ENCODE measurements around the gene BBOX1.
"Not testable (repeated sequence)": the region's sequence is repeated elsewhere in the genome, so short reads cannot be mapped to it uniquely, and the experiment has no call there.

Gene BBOX1

GRCh38 chr11:26997378-26997777, 43.2 kb upstream of the BBOX1 start:
- ChIA-PET POLR2A (no interaction called here), CTCF (no interaction called here)
- TF ChIP-seq HDGF (IDR thresholded peaks at IDR 0.05; ENCODE audit: borderline replicate concordance) (no peak), FOXA1 (IDR thresholded peaks at IDR 0.05) (no peak), ELF4 (IDR thresholded peaks at IDR 0.05) (no peak), ARNT (IDR thresholded peaks at IDR 0.05) (no peak), ZNF384 (IDR thresholded peaks at IDR 0.05) (no peak), NFRKB (IDR thresholded peaks at IDR 0.05) (no peak), PKNOX1 (IDR thresholded peaks at IDR 0.05) (no peak), FOXM1 (IDR thresholded peaks at IDR 0.05; ENCODE audit: borderline replicate concordance) (no peak), FOXK2 (IDR thresholded peaks at IDR 0.05) (no peak), SP1 (IDR thresholded peaks at IDR 0.05) (no peak), BHLHE40 (IDR thresholded peaks at IDR 0.05; ENCODE audit: borderline replicate concordance) (no peak)
- no peak for DNase-seq (ENCODE audit: extremely low spot score)

- CTCF ChIA-PET; POLR2A ChIA-PET; DNase-seq (ENCODE audit: extremely low spot score): not testable (repeated sequence)
These were observed 39.4 kb upstream of the BBOX1 start for GRCh38 chr11:27001136-27001730.

GRCh38 chr11:27002431-27002830, 38.2 kb upstream of the BBOX1 start:
- ChIA-PET POLR2A (no interaction called here), CTCF (interaction anchor here (0.6 kb wide), 1 partner anchor 116 kb away, joined by 5 read pairs; no protein-coding TSS in a partner anchor)
- TF ChIP-seq FOXK2 (IDR thresholded peaks at IDR 0.05) (no peak), FOXA1 (IDR thresholded peaks at IDR 0.05) (no peak), TARDBP (IDR thresholded peaks at IDR 0.05) (no peak), ARNT (IDR thresholded peaks at IDR 0.05) (no peak), BHLHE40 (IDR thresholded peaks at IDR 0.05; ENCODE audit: borderline replicate concordance) (no peak), FOXM1 (IDR thresholded peaks at IDR 0.05; ENCODE audit: borderline replicate concordance) (no peak), LEF1 (IDR thresholded peaks at IDR 0.05; ENCODE audit: borderline replicate concordance) (no peak), L3MBTL2 (conservative IDR thresholded peaks at IDR 0.05) (no peak), SUZ12 (IDR thresholded peaks at IDR 0.05) (no peak), NFRKB (IDR thresholded peaks at IDR 0.05) (no peak), SP1 (IDR thresholded peaks at IDR 0.05) (no peak), ZNF384 (IDR thresholded peaks at IDR 0.05) (no peak), ELF4 (IDR thresholded peaks at IDR 0.05) (no peak), PKNOX1 (IDR thresholded peaks at IDR 0.05) (no peak), CTBP1 (IDR thresholded peaks at IDR 0.05; ENCODE audit: borderline replicate concordance) (no peak), HDGF (IDR thresholded peaks at IDR 0.05; ENCODE audit: borderline replicate concordance) (no peak)
- no peak for DNase-seq (ENCODE audit: extremely low spot score)

- no peak for TF ChIP-seq FOXM1 (IDR thresholded peaks at IDR 0.05; ENCODE audit: borderline replicate concordance)
- TF ChIP-seq HDGF (IDR thresholded peaks at IDR 0.05; ENCODE audit: borderline replicate concordance), result no peak
- TF ChIP-seq NFRKB (IDR thresholded peaks at IDR 0.05), result no peak
- no peak for TF ChIP-seq ELF4 (IDR thresholded peaks at IDR 0.05)
- TF ChIP-seq FOXK2 (IDR thresholded peaks at IDR 0.05), result no peak
- TF ChIP-seq BHLHE40 (IDR thresholded peaks at IDR 0.05; ENCODE audit: borderline replicate concordance), result no peak
- TF ChIP-seq TARDBP (IDR thresholded peaks at IDR 0.05), result no peak
- no peak for TF ChIP-seq FOXA1 (IDR thresholded peaks at IDR 0.05)
- ChIA-PET POLR2A (no interaction called here), CTCF (no interaction called here)
- no peak for DNase-seq (ENCODE audit: extremely low spot score)
These were observed 37.8 kb upstream of the BBOX1 start for GRCh38 chr11:27002838-27003237.

- DNase-seq (ENCODE audit: extremely low spot score), result no peak
- CTCF ChIA-PET, result interaction anchor here (0.7 kb wide), 1 partner anchor 12 kb away, joined by 3 read pairs; no protein-coding TSS in a partner anchor
- POLR2A ChIA-PET, result no interaction called here
- TF ChIP-seq PKNOX1 (IDR thresholded peaks at IDR 0.05), result no peak
These were observed 36.5 kb upstream of the BBOX1 start for GRCh38 chr11:27004103-27004502.

GRCh38 chr11:27008811-27009535, 31.6 kb upstream of the BBOX1 start:
- DNase-seq (ENCODE audit: extremely low spot score), result no peak
- ChIA-PET POLR2A (no interaction called here), CTCF (no interaction called here)
- TF ChIP-seq ELF4 (IDR thresholded peaks at IDR 0.05), result no peak
- no peak for TF ChIP-seq PKNOX1 (IDR thresholded peaks at IDR 0.05)
- TF ChIP-seq LEF1 (IDR thresholded peaks at IDR 0.05; ENCODE audit: borderline replicate concordance), result no peak
- no peak for TF ChIP-seq SP1 (IDR thresholded peaks at IDR 0.05)
- TF ChIP-seq NFRKB (IDR thresholded peaks at IDR 0.05), result no peak
- TF ChIP-seq TARDBP (IDR thresholded peaks at IDR 0.05), result no peak
- TF ChIP-seq FOXK2 (IDR thresholded peaks at IDR 0.05), result no peak

All from HEK293T (cell line).